Measurements from ENCODE around the gene BBS9. TPM values are rescaled to one million over a fixed set of nuclear protein-coding genes. Genes with fewer than 3 reads are reported as not detected.

Gene BBS9
- total RNA-seq, 1 donor from 2014 or later = 22.6 TPM

- DNase-seq (ENCODE audit: extremely low spot score, unreplicated experiment) = no peak
- H3K4me3 Mint-ChIP-seq (ENCODE audit: unreplicated experiment) = no peak overlapping the region
- no peaks in the 10 kb centered on the region for H3K27me3 Mint-ChIP-seq (ENCODE audit: unreplicated experiment)
- H3K27ac Mint-ChIP-seq (ENCODE audit: unreplicated experiment) = no peak overlapping the region
- no peaks in the 10 kb centered on the region for H3K9me3 Mint-ChIP-seq (ENCODE audit: unreplicated experiment)
- H3K36me3 Mint-ChIP-seq (ENCODE audit: unreplicated experiment) = no peaks in the 10 kb centered on the region
- TF ChIP-seq CTCF (IDR thresholded peaks at IDR 0.05) = no peak
- H3K4me1 Mint-ChIP-seq (ENCODE audit: unreplicated experiment) = peaks cover 9% of the 10 kb centered on the region
These were observed 407.7 kb downstream of the BBS9 start for GRCh38 chr7:33537104-33537477.

GRCh38 chr7:33539198-33539597 lies 409.8 kb downstream of the BBS9 start:
- H3K4me3 Mint-ChIP-seq (ENCODE audit: unreplicated experiment) = no peak overlapping the region
- H3K27ac Mint-ChIP-seq (ENCODE audit: unreplicated experiment) = no peak overlapping the region
- no peaks in the 10 kb centered on the region for H3K27me3 Mint-ChIP-seq (ENCODE audit: unreplicated experiment)
- H3K4me1 Mint-ChIP-seq (ENCODE audit: unreplicated experiment) = peaks cover 9% of the 10 kb centered on the region
- no peak for TF ChIP-seq CTCF (IDR thresholded peaks at IDR 0.05)
- no peak for DNase-seq (ENCODE audit: extremely low spot score, unreplicated experiment)
- no peaks in the 10 kb centered on the region for H3K36me3 Mint-ChIP-seq (ENCODE audit: unreplicated experiment)
- peaks cover 8% of the 10 kb centered on the region for H3K9me3 Mint-ChIP-seq (ENCODE audit: unreplicated experiment)

GRCh38 chr7:33539659-33540400 lies 410.5 kb downstream of the BBS9 start:
- H3K4me3 Mint-ChIP-seq (ENCODE audit: unreplicated experiment) = no peak overlapping the region
- H3K36me3 Mint-ChIP-seq (ENCODE audit: unreplicated experiment) = no peaks in the 10 kb centered on the region
- no peak overlapping the region for H3K27ac Mint-ChIP-seq (ENCODE audit: unreplicated experiment)

GRCh38 chr7:33547880-33548279 lies 418.5 kb downstream of the BBS9 start:
- no peak overlapping the region for H3K4me3 Mint-ChIP-seq (ENCODE audit: unreplicated experiment)
- peaks cover 5% of the 10 kb centered on the region for H3K9me3 Mint-ChIP-seq (ENCODE audit: unreplicated experiment)
- no peak for DNase-seq (ENCODE audit: extremely low spot score, unreplicated experiment)
- H3K36me3 Mint-ChIP-seq (ENCODE audit: unreplicated experiment) = no peaks in the 10 kb centered on the region
- no peaks in the 10 kb centered on the region for H3K27me3 Mint-ChIP-seq (ENCODE audit: unreplicated experiment)
- H3K27ac Mint-ChIP-seq (ENCODE audit: unreplicated experiment) = no peak overlapping the region
- H3K4me1 Mint-ChIP-seq (ENCODE audit: unreplicated experiment) = no peaks in the 10 kb centered on the region
- TF ChIP-seq CTCF (IDR thresholded peaks at IDR 0.05) = no peak

More at GRCh38 chr7:33539659-33540400, 410.5 kb downstream of the BBS9 start:
- Mint-ChIP-seq H3K4me1 (ENCODE audit: unreplicated experiment) (peaks cover 3% of the 10 kb centered on the region), H3K9me3 (ENCODE audit: unreplicated experiment) (peaks cover 8% of the 10 kb centered on the region), H3K27me3 (ENCODE audit: unreplicated experiment) (no peaks in the 10 kb centered on the region)
- no peak for DNase-seq (ENCODE audit: extremely low spot score, unreplicated experiment)
- no peak for TF ChIP-seq CTCF (IDR thresholded peaks at IDR 0.05)

- no peaks in the 10 kb centered on the region for H3K4me1 Mint-ChIP-seq (ENCODE audit: unreplicated experiment)
- H3K36me3 Mint-ChIP-seq (ENCODE audit: unreplicated experiment) = no peaks in the 10 kb centered on the region
- TF ChIP-seq CTCF (IDR thresholded peaks at IDR 0.05) = no peak
- H3K27me3 Mint-ChIP-seq (ENCODE audit: unreplicated experiment) = no peaks in the 10 kb centered on the region
- no peak overlapping the region for H3K27ac Mint-ChIP-seq (ENCODE audit: unreplicated experiment)
- no peak for DNase-seq (ENCODE audit: extremely low spot score, unreplicated experiment)
- H3K4me3 Mint-ChIP-seq (ENCODE audit: unreplicated experiment) = no peak overlapping the region
- H3K9me3 Mint-ChIP-seq (ENCODE audit: unreplicated experiment) = no peaks in the 10 kb centered on the region
These were observed 421.0 kb downstream of the BBS9 start for GRCh38 chr7:33550363-33550762.
